Measurements from ENCODE around the gene SETD6.

Gene SETD6

DNA sequence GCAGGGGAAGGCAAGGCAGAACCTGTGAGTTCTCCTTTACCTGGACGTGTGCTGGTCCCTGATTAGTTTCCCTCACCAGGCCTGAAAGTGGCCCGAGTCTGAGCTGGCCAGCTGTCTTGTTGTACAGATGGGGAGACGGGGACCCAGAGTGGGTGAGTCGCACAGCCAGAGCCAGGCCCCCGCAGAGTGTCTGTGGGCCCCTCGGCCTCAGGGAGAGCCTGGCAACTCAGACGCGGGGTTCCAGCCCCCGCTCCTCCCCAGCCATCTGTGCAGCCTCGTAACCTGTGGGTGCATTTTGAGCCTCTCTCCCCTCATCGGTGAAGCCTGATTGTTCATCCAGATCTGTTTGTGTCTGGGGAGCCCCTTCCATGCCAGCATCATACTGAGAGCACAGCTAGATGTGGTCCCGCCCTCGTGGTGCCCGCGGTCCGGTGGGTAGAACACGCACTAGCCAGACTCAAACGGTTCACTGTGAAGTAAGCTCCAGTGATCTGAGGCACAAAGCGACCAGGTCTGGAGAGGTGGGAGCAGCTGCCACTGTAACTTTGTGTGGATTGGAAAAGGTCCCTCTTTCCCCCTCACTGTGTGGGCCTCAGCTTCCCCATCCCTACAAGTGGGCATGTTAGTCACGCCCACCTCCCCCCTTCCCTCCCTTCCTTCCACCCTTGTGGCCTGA is 21.4 kb upstream of the SETD6 start:
- TF ChIP-seq, protein P1, sequence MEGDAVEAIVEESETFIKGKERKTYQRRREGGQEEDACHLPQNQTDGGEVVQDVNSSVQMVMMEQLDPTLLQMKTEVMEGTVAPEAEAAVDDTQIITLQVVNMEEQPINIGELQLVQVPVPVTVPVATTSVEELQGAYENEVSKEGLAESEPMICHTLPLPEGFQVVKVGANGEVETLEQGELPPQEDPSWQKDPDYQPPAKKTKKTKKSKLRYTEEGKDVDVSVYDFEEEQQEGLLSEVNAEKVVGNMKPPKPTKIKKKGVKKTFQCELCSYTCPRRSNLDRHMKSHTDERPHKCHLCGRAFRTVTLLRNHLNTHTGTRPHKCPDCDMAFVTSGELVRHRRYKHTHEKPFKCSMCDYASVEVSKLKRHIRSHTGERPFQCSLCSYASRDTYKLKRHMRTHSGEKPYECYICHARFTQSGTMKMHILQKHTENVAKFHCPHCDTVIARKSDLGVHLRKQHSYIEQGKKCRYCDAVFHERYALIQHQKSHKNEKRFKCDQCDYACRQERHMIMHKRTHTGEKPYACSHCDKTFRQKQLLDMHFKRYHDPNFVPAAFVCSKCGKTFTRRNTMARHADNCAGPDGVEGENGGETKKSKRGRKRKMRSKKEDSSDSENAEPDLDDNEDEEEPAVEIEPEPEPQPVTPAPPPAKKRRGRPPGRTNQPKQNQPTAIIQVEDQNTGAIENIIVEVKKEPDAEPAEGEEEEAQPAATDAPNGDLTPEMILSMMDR (IDR thresholded peaks at IDR 0.05; ENCODE audit: borderline replicate concordance, insufficient read depth, low read depth, low read length), result no peak

DNA sequence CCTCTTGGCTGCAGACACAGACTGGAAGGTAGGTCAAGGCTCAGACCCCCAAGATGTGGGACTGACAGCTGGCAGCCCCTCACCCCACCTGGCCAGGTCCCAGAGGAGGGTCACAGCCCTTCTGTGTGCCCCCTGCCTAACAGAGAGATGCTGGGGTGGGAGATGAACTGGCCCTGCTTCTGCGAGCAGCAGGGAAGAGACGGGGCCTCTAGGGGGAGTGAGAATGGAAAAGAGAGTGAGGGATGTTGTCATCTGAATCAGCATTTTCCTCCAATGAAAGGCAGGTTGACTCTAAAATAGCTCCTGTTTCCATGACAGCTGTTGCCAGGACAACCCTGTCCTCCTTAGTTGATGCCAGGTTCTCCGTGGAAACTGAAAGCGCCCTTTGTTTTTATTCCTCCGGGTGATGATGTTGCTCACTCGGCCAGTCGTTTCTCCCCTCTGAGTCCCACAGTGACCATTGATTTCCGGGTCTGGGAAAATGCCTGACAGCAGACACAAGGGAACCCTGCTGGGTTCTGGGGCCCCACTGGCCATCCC is 20.3 kb upstream of the SETD6 start:
- TF ChIP-seq, protein P1 (IDR thresholded peaks at IDR 0.05; ENCODE audit: borderline replicate concordance, insufficient read depth, low read depth, low read length), result peak; percentile 50; the same call in 1 of the 2 replicates
- H3K4me3 ChIP-seq (ENCODE audit: low read depth, low read length), result no peak overlapping the region

More for the DNA sequence above, 21.4 kb upstream of the SETD6 start:
- H3K4me3 ChIP-seq (ENCODE audit: low read depth, low read length), result no peak overlapping the region

DNA sequence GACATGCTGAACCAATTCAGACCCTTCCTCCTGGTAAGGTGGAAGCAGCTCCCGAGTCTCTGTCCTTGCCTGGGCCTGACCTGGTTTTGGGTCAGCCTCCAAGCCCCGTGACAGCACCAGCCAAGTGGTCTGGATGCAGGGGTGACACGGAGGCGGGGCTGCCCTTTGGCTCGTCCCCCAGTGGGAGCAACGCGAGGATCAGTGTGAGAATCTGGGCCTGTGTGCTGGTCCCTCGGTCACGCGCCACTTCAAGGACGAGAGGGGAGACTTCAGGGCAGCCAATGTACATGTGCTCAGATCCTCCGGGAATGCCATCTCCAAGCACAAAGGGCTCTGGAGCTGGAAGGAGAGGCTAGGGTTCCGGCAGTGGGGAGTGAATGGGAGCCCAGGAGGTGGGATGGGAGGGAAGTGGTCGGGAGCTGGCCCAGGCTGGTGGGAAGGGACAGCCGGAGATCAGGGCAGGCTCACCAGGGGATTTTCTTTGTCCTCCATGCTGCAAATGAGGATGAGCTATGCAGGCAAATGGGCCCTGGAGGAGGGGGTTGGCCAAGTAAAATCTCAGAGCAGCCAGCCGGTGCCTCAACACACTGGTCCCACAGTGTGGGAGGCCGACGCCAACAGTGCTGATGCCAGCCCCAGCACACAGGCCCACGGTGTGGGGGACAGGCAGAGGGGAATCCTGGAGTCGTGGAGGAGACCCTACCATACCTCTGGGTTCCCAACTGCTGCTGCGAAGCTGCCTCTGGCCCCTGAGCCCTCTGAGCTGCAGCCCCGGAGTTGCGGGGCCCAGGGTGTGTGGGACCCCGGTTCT is 19.6 kb upstream of the SETD6 start:
- TF ChIP-seq, protein P1 (IDR thresholded peaks at IDR 0.05; ENCODE audit: borderline replicate concordance, insufficient read depth, low read depth, low read length), result no peak
- H3K4me3 ChIP-seq (ENCODE audit: low read depth, low read length), result no peak overlapping the region

DNA sequence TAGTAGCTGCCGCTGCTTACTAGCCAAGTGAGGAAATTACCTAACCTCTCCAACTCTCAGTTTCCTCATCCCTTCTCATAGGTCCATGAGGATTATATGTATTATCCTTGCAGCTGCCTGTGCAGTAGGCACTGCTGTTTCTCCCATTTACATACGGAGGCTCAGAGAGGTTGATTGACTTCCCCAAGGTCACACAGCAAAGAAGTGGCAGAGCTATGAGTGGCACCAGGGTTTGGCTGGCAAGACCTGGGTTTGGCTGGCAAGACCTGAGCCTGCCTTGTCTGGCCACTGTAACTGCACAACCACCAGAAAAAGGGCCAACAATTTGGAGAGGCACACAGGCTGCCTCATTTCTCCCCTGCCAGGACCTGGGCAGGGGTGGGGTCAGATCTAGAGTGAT is 17.8 kb upstream of the SETD6 start:
- TF ChIP-seq, protein P1 (IDR thresholded peaks at IDR 0.05; ENCODE audit: borderline replicate concordance, insufficient read depth, low read depth, low read length), result no peak
- no peak overlapping the region for H3K4me3 ChIP-seq (ENCODE audit: low read depth, low read length)

DNA sequence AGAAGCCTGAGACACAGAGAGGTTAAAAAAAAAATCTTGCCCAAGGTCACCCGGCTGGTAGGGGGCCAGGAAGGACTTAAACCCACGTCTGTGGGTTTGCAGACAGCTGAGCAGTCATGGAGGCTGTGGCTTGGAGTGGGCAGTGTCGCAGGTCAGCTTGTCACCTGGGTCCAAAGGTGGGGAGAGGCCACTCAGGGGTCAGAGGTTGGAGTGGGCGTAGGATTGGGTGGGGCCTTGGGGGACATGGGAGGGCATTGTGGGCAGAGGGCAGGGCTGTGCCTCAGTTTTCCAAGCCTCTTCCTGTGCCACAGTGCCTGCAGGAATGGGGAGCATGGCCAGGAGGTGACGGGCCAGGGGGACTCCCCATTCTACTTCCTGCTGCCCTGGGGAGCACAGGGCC is 17.4 kb upstream of the SETD6 start:
- H3K4me3 ChIP-seq (ENCODE audit: low read depth, low read length), result no peak overlapping the region
- TF ChIP-seq, protein P1 (IDR thresholded peaks at IDR 0.05; ENCODE audit: borderline replicate concordance, insufficient read depth, low read depth, low read length), result no peak

DNA sequence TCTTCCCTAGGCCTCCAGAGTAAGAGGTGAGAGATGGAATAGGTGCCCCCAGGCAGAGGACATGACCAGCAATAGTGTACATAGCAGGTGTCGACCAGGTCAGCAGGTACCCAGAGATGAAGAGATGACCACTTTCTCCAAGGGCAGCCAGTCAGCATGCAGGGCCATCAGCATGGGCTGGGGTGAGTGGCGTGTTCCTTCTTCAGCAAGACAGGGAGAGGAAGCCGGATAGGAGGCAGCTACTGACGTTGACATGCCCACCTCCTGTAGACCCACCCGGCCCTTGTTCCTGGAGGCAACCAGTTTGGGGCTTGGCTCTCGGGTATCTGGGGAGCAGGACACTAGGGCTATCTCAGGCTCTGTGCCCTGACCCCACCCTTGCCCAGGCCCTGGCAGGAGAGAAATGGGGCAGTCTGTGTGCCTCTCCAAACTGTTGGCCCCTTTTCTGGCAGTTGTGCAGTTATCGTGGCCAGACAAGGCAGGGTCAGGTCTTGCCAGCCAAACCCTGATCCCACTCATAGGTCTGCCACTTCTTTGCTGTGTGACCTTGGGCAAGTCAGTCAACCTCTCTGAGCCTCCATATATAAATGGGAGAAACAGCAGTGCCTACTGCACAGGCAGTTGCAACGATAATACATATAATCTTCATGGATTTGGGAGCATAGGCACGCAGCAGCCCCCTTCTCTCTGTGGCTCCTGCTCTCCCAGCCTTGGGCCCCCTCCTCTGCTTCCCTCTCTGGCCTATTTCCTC is 16.8 kb upstream of the SETD6 start:
- TF ChIP-seq, protein P1 (IDR thresholded peaks at IDR 0.05; ENCODE audit: borderline replicate concordance, insufficient read depth, low read depth, low read length), result no peak
- H3K4me3 ChIP-seq (ENCODE audit: low read depth, low read length), result no peak overlapping the region

Measured in GM12875 (cell line).